ENCODE data around the gene NAT10.

Gene NAT10

GRCh38 chr11:34151916-34152845, 46.8 kb downstream of the NAT10 start:
- DNase-seq (ENCODE audit: low read depth), result no peak
- TF ChIP-seq CTCF (conservative IDR thresholded peaks at IDR 0.05; ENCODE audit: control insufficient read depth, insufficient read depth, low read depth, low read length), result no peak
- no peak overlapping the region for H3K4me3 ChIP-seq (ENCODE audit: control insufficient read depth, low read depth, low read length)

- H3K4me3 ChIP-seq (ENCODE audit: control insufficient read depth, low read depth, low read length), result no peak overlapping the region
- TF ChIP-seq CTCF (conservative IDR thresholded peaks at IDR 0.05; ENCODE audit: control insufficient read depth, insufficient read depth, low read depth, low read length), result no peak
These were observed 48.8 kb downstream of the NAT10 start for GRCh38 chr11:34154059-34154875.

GRCh38 chr11:34155057-34155756, 49.8 kb downstream of the NAT10 start:
- no peak for TF ChIP-seq CTCF (conservative IDR thresholded peaks at IDR 0.05; ENCODE audit: control insufficient read depth, insufficient read depth, low read depth, low read length)
- DNase-seq (ENCODE audit: low read depth), result no peak
- no peak overlapping the region for H3K4me3 ChIP-seq (ENCODE audit: control insufficient read depth, low read depth, low read length)

More at GRCh38 chr11:34154059-34154875, 48.8 kb downstream of the NAT10 start:
- no peak for DNase-seq (ENCODE audit: low read depth)

GRCh38 chr11:34155757-34156062, 50.3 kb downstream of the NAT10 start:
- no peak for TF ChIP-seq CTCF (conservative IDR thresholded peaks at IDR 0.05; ENCODE audit: control insufficient read depth, insufficient read depth, low read depth, low read length)
- DNase-seq (ENCODE audit: low read depth), result no peak
- no peak overlapping the region for H3K4me3 ChIP-seq (ENCODE audit: control insufficient read depth, low read depth, low read length)

- DNase-seq (ENCODE audit: low read depth), result no peak
- no peak overlapping the region for H3K4me3 ChIP-seq (ENCODE audit: control insufficient read depth, low read depth, low read length)
- TF ChIP-seq CTCF (conservative IDR thresholded peaks at IDR 0.05; ENCODE audit: control insufficient read depth, insufficient read depth, low read depth, low read length), result no peak
These were observed 51.7 kb downstream of the NAT10 start for GRCh38 chr11:34157163-34157562.

- H3K4me3 ChIP-seq (ENCODE audit: control insufficient read depth, low read depth, low read length), result no peak overlapping the region
- TF ChIP-seq CTCF (conservative IDR thresholded peaks at IDR 0.05; ENCODE audit: control insufficient read depth, insufficient read depth, low read depth, low read length), result no peak
- no peak for DNase-seq (ENCODE audit: low read depth)
These were observed 53.2 kb downstream of the NAT10 start for GRCh38 chr11:34158661-34159060.

All from fibroblast of mammary gland (primary cell).